COR-L47 (cell line): ENCODE results near the gene NLE1.

Experiments
- DNase-seq: peaks from one replicate; lab custom pipeline; 2025; lab: John Stamatoyannopoulos, UW

Gene NLE1

GRCh38 chr17:35086164-35086563, 55.9 kb downstream of the NLE1 start:
- DNase-seq = no peak

- DNase-seq = no peak
Measured at GRCh38 chr17:35084987-35085386, 57.1 kb downstream of the NLE1 start.

GRCh38 chr17:35083071-35083470, 59.0 kb downstream of the NLE1 start:
- DNase-seq = no peak

- peak; percentile 66 for DNase-seq
Measured at GRCh38 chr17:35082073-35082657, 59.9 kb downstream of the NLE1 start.

GRCh38 chr17:35081638-35082037, 60.5 kb downstream of the NLE1 start:
- no peak for DNase-seq

- no peak for DNase-seq
Measured at GRCh38 chr17:35080536-35080935, 61.6 kb downstream of the NLE1 start.

GRCh38 chr17:35079547-35080423, 62.3 kb downstream of the NLE1 start:
- DNase-seq = no peak
